Measurements from ENCODE around the gene KCNK7.

KCNK7 gene

GRCh38 chr11:65554057-65554818, 41.4 kb downstream of the KCNK7 start:
- DNase-seq: no peak

- no peak for DNase-seq
Observed at GRCh38 chr11:65553301-65554001, 42.1 kb downstream of the KCNK7 start.

GRCh38 chr11:65552388-65552951, 43.1 kb downstream of the KCNK7 start:
- DNase-seq: no peak

GRCh38 chr11:65551572-65552387, 43.8 kb downstream of the KCNK7 start:
- DNase-seq: no peak

GRCh38 chr11:65549096-65549495, 46.5 kb downstream of the KCNK7 start:
- no peak for DNase-seq

GRCh38 chr11:65548395-65548794, 47.2 kb downstream of the KCNK7 start:
- DNase-seq: no peak

GRCh38 chr11:65547446-65548125, 48.0 kb downstream of the KCNK7 start:
- no peak for DNase-seq

GRCh38 chr11:65546217-65546958, 49.2 kb downstream of the KCNK7 start:
- no peak for DNase-seq

GRCh38 chr11:65545853-65546216, 49.8 kb downstream of the KCNK7 start:
- DNase-seq: no peak

Measured in EL (cell line).